HG03159 (cell line): ENCODE measurements around the gene BRD4.

Source experiments
- ATAC-seq: cut with Tn5 transposase; IDR thresholded peaks from one replicate; pipeline ENCODE4 v1.9.1; 2021; ENCODE audit warnings: mild to moderate bottlenecking, moderate library complexity; ENCODE audit not compliant: unreplicated experiment

BRD4 gene

GRCh38 chr19:15197275-15197941, 134.9 kb downstream of the BRD4 start:
- no peak for ATAC-seq

GRCh38 chr19:15196360-15197005, 135.9 kb downstream of the BRD4 start:
- no peak for ATAC-seq

DNA sequence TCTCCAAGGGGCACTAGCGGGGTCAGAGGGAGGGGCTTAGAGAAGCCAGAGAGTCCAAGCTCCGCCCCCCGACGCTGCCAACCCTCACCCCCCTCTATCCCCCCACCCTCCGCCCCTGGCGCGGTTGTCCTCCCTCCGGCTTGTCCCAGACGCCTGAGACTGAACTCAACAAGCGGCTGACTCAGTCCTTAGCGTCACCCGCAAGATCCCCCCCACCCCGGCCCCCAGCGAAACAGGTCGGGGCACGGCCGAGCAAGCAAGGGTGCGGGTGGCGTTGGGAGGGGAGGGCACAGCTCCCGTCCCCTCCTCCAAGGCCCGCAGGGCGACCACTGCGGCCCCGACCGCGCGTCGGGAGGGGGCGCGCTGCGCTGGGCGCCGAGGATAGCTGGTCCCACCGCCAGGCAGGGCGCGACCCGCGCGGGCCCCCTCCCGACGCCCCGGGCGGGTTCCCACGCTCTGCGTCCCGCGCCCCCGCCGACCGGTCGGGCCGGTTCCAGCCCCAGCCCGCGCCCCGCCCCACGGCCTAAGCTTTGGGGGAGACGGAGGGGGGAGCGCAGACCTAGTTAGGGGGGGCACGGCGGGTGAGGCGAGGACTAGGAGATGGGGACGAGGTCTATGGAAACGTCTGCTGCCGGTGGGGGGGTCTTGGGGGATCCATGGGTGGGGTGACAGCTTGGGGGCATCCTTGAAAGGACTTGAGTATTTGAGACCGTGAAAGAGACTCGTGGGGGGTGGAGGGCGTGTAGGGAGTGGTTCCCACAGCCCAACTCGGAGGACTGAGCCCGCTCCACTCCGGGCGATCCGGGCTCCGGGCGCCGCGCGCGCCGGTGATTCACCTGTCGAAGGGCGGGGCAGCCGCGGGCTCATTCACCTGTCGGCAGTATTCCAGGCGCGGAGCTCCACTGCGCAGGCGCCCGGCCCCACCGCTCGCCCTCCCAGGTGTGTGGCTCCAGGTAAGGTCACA, 136.7 kb downstream of the BRD4 start:
- no peak for ATAC-seq

DNA sequence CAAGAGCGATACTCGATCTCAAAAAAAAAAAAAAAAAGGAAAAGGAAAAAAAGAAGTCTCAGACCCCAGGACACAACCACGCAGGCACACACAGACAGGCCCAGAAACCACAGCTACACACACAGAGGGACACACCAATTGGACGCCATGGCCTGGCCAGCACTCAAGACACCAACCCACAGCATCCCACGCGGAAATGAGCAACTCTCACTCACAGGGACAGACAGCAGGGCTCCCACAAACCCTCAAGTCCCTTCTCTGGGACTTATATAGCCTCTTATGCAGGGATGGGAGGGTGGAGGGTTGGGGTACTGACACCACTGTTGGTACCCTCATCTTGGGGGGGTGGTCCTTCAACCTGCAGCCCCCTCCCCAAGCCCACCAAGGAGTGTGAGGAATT, 137.4 kb downstream of the BRD4 start:
- ATAC-seq: no peak

GRCh38 chr19:15191982-15192381, 140.4 kb downstream of the BRD4 start:
- ATAC-seq: no peak

DNA sequence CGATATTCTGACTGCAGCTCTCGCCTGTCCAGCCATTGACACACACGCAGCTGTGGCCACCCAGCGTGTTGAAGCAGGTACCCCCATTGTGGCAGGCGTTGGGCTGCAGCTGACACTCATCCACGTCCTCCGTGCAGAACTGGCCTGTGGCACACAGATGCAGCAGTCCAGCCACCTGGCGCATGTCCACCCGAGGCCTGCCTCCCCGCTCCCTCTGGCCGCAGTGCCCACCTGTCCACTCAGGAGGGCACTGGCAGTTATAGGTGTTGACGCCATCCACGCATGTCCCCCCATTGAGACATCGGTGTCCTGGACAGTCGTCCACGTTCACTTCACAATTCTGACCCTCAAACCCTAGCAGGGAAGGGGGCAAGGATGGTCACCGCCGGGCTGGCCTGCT, 140.8 kb downstream of the BRD4 start:
- ATAC-seq: no peak

DNA sequence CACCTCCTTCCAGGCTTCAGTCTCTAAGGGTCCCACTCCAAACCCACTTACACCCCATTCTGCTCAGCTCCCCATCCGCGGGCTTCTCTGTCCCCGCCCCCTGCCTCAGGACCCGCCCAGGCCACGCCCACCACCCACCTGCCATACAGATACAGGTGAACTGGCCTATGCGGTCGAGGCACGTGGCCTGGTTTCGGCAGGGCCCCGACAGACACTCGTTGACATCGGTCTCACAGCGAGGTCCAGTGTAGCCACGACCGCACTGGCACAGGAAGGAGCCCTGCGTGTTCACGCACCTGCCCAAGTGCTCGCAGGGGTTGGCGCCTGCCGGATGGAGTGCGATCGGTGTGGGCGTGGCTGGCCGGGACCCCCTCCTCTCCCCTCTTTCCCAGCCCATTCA, 143.5 kb downstream of the BRD4 start:
- ATAC-seq: no peak

DNA sequence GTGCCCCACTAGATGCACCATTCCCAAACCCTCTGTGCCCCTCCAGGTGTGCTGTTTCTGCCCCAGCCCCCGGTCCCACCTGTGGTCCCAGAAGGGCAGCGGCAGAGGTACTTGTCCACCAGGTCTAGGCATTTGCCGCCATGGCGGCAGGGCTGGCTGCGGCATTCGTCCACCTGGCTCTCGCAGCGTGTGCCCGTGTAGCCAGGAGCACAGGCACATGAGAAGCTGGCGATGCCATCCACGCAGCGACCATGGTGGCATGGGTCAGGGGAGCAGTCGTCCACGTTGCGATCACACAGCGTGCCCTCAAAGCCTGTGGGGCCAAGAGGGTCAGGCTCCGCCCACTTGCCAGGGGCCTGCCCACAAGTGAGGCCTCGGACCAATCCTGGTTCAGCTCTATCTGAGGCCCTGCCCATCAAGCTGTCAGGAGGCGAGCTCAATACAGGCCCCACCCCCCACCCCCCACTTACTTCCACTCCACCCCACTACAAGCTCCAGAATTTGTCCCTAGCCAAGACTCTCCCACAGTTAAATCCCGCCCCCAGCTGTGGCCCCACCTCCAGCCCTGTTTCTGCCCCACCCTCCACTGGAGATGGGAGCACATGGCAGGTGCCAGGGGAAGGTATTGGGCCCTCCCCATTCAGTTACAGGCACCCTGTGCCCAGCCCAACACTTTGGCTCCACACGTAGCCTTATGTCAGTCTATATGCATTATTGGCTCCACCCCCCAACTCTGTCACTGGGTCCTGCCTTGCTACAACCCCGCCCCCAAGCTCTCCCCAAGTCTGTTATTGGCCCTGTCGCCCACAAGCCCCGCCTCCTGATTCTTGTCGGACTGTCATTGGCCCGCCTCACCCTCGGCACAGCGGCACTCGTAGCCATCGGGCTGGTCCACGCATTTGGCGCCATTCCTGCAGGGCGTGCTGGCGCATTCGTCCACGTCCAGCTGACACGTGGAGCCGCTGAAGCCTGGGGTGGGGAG, 145.0 kb downstream of the BRD4 start:
- no peak for ATAC-seq
